HG03558 (cell line): ENCODE data around the gene PARD6G.
A peak's percentile ranks its signal among the peaks of the same experiment; 100 is the strongest.

ENCODE experiments used
- ATAC-seq: cut with Tn5 transposase; IDR thresholded peaks from one replicate; pipeline ENCODE4 v1.9.1; 2021; ENCODE audit warnings: moderate number of reproducible peaks; ENCODE audit not compliant: unreplicated experiment; ENCODE audit errors: extremely low read depth

Gene PARD6G

DNA sequence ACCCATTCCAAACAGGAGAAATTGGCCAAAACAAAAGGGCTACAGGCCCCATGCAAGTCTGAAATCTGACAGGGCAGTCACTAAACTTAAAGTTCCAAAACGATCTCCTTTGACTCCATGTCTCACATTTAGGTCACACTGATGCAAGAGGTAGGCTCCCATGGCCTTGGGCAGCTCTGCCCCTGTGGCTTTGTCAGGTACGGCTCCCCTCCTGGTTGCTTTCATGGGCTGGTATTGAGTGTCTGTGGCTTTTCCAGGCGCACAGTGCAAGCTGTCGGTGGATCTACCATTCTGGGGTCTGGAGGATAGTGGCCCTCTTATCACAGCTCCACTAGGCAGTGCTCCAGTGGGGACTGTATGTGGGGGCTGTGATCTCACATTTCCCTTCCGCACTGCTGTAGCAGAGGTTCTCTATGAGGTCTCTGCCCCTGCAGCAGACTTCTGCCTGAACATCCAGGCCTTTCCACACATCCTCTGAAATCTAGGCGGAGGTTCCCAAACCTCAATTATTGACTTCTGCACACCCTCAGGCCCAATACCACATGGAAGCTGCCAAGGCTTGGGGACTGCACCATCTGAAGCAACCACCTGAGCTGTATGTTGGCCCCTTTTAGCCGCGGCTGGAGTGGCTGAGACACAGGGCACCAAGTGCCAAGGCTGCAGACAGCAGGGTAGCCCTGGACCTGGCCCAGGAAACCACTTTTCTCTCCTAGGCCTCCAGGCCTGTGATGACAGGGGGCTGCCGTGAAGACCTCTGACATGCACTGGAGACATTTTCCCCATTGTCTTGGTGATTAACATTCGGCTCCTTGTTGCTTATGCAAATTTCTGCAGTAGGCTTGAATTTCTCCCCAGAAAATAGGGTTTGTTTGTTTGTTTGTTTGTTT lies 28.7 kb downstream of the PARD6G start:
- ATAC-seq = no peak

DNA sequence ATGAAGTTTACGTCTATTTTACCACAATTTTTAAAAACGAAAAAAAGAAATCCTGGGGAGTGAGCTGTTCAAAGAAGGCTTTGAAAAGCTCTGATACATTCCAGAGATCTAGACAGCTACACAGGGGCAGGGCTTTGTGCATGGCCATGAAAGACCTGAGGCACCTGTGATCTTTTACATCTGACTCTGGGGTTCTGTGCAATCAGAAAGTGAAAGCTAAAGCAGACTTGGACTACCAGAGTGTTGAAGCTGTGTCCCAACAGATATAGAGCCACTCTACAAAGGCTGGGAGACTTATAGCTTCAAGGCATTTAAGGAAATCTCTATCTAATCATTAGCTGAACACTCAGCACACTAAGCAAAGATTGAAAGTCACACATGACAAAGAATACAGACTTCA lies 34.1 kb downstream of the PARD6G start:
- ATAC-seq = no peak

DNA sequence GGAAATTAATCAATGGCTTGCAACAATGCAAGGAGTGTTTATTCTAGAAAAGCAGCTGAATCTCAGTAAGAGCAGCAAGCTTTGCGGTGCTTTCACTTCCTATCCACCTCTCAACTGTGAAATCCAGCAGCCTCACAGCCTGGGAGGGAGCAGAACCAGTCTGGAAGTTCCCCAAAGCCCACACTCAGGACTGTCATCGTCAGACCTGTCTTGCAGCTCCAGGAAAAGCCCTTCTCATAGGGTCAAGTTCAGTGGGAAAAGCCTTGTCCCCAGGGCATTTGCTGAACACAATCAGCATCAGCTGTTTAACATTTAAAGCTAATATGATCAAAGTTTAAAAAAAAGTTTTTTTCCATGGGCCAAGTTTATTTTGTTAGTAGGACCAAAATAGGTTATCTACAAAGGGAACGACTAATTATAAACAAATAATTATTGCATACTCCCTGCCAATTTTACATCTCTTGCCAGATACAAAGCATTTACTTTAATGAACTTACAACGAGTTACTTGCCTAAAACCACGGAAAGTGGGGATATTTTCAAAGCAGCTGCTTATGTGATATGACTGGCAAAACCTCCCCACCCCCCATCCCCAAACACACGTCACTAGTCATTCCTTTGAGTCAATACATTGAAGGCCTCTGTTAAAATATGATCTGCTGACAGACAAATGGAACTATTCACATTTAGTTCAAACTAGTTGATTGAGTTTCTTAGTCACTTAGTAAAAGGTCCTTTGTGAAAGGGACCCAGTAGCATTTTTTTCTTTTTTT lies 36.8 kb downstream of the PARD6G start:
- peak; percentile 60 for ATAC-seq

DNA sequence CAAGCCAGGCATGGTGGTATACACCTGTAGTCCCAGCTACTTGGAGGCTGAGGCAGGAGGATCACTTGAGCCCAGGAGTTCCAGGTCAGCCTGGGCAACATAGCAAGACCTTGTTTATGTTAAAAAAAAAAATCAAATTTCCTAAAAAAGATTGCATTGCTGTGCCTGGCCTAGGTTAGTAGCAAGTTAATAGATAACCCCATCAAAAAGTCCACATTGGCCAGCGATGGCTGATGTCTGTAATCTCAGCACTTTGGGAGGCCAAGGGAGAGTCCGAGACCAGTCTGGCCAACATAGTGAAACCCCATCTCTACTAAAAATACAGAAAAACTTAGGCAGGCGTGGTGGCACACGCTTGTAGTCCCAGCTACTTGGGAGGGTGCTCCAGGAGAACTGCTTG lies 38.7 kb downstream of the PARD6G start:
- no peak for ATAC-seq

DNA sequence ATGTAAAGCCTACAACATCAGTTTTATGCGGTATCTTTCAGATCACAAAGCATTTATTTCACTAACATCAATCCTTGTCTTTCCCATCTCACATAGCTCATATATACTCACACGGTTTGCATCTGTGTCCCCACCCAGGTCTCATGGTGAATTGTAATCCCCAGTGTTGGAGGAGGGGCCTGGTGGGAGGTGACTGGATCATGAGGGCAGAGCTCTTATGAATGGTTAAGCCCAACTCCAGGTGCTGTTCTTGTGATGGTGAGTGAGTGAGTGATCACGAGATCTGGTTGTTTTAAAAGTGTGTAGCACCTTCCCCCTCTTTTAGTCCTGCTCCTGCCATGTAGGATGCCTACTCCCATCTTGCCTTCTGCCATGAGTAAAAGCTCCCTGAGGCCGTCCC lies 42.0 kb downstream of the PARD6G start:
- ATAC-seq = no peak

DNA sequence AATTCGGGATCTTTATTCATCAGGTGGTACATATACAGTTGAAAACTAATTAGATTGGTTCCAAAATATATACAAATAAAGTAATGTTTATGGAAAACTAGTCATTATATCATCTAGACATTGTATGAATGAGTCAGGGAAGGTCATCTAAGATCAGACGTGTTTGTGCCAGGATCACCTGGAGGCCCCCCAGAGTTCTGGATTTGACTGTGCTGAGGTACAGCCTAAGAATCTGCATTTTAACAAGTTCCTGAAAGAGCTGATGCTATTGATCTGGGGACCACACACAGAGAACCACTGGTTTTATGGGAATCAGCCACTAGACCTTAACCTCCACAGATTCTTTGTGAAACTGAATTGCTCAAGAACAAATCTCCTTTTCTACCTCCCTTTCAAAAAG lies 43.2 kb downstream of the PARD6G start:
- ATAC-seq = no peak

DNA sequence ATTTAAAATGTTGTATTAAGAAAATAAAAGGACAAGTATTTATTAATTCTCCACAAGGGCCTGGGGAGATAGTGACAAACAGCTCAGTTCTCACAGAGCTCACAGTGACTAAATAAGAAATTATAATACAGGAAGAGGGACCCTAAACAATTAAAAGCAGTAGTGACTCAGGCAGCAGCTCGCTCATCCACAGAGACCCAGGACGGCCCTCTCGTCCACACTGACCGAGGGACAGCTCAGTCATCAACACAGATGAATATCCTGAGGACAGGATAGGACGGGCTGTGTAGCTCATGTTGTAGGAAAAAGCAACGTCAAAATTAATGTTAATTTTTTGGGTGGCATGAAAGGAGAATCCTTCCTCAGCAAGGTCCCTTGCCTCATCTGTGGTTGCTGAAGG lies 44.1 kb downstream of the PARD6G start:
- ATAC-seq = no peak

DNA sequence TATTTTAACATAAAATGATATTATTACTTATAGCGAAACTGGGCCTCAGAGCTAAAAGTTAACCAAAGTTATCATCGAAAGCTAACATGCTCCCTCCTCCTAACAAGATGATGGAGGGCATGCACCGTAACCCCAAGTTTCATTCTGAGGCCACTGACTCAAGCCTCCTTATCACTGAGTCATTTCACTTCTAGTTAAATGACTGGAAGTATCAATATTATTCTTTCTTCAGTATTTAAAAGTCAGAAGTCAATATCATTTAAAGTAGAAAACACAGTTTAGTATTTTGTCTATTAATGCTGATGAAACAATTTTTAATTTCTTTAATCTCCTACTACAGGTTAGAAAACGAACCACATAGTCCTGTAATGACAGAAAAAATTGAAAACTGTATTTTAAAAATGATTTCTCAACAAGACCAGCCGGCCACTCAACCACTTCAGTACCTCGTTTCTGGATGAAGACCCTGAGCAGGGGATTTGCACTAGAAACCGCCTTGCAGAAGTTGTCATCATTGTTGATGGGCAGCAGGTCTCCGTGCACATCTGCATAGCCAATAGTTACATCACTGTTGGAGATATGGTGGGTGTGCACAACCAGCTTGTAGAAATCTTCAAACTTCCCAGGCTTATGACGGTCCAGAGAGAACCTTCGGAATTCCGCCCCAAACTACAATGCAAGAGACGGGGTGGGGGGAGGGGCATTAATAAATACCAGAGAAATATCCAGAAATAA lies 44.9 kb downstream of the PARD6G start:
- peak; percentile 84 for ATAC-seq

DNA sequence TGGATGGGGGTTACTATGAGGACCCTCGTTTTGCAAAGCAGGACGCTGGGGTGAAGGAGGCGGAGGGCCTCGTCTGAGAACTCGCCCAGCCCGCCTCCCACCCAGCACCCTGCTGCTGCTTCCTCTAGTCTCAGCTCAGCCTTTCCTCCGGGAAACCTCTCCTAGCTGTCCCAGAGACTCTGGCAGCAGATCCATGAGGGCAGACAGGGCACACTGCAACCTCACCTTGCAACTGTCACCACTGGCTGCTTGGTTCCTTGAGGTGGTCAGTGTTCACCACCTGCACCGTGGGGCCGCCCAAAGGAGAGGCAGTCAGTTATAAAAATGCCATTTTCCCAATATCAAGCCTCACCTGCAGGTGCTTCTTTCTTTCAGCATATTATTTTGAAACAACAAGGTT lies 45.6 kb downstream of the PARD6G start:
- no peak for ATAC-seq

DNA sequence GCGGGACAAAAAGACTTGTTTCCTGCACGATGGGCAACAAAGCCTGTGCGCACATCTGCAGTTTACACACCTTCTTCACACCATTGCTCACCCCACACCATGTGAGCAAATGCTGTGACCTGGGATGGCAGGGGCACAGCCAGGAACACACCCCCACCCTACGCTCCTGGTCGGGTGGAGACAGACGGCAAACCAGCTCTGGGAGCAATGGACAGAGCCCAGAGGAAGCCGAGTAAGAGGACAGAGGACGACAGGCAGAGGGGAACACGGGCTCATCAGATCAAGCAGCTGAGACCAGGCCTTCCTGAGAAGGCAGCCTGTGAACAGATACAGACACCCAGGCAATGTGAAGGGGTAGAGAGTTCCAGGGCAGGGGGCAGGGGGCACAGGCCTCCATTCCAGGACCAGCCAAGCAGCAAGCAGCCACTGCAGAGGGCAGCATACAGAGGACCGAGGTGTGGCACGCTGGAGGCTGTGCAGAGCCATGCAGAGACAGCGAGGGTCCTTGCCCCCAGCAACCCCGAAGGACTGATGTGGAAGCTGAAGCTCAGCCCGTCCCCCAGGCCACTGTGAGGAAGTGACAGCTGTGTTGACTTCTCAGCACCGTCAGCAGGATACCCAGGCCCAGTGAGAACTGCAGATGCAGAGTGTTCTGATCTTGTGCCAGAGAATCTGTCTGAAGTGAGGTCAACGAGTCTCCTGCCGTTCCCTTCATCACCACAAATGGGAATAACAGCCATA lies 46.2 kb downstream of the PARD6G start:
- ATAC-seq = no peak

DNA sequence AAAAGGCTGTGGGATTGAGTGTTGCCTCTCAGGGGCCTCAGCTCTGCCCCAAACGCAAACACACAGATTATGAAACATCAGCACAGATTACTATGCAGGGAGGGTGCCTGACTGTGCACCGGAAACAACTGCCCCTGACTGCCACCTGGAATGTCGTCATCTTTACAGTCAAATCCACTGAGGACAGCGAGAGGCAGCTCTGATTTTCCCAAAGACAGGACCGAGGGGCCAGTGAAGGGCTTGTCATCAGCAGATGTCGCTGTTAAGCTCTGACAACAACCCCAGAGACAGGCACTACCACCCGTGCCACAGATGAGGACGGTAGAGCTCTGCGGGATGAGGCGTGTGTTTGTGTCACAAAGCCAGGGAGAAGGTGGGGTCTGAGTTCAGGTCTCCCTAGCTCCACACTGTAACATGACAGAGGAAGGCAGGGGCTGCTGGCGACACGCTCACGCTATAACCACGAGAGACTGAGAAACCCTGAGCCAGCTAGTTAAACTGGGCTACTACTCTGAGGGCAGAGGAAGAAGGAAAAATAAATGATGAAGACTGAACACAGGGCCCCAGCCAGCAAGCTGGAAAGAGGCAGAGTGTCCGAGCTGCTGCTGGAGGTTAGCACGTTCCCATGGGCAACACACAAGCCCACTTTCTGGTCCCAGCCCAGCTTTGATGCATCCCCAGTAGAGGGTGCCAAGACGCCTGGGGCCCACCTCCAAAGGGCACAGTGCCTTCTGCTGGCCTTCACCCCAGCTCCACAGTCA lies 47.0 kb downstream of the PARD6G start:
- ATAC-seq = no peak

DNA sequence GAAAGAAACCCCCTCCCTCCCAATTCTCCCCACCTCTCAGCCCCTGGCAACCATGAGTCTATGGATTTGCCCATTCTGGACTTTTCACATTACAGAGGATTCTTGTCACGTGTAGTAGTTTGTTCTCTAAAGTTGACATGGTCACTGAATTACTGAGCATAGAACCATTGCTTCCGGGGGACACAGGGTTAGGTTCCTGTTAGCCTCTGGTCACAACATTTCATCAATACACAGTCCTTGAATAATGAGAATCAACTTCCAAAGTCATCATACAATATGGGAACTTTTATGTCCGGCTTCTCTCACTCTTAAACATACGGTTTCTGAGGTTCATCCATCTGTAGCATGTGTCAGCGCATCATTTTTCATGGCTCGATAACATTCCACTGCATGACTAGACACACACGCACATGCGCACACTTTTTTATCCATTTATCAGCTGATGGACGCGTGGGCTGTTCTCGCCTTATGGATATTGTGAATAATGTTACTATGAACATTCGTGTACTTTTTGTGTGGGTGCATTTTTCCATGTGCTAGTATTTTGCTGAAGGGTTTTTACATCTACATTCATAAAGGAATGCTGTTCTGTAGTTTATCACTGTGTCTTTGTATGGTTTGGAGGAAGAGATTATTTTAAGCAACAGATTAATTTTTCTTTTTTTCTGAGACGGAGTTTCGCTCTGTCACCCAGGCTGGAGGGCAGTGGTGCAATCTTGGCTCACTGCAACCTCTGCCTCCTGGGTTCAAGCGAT lies 48.1 kb downstream of the PARD6G start:
- no peak for ATAC-seq

DNA sequence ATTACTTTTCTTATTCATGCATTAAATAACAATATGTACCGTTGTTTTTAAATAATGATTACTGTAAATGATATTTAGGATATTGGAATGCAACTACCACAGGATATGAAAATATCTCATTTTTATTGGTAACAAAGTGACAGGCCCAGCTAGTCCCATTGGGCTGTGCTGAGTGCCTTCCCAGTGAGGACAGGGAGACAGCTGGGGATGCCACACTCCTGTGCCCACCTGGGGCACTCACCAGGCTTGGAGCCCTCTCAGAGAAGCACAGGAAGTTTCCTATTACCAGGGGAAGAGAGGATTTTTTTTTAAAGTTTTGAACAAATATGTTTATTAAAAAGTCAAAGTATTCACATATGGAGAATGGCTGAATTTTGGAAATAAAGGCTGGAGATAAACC lies 48.9 kb downstream of the PARD6G start:
- no peak for ATAC-seq

DNA sequence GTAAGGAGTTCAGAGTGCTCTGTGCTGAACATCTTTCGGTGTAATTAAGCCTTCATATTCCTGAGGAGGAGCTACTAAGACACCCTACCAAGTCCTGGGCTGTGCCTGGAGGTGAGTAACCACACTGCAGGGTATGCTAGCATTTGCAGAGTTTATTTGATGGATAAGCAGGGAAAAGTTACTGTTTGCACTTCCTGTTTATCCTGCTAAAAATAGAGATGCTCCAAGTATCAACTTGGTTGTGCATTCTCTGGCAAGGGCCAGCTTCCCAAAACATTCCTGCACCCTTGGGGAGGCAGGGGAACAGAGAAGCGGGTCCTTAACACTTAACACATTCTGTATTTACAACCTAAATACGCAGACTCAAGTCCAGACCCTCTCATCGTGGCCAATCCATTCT lies 49.8 kb downstream of the PARD6G start:
- ATAC-seq = no peak

DNA sequence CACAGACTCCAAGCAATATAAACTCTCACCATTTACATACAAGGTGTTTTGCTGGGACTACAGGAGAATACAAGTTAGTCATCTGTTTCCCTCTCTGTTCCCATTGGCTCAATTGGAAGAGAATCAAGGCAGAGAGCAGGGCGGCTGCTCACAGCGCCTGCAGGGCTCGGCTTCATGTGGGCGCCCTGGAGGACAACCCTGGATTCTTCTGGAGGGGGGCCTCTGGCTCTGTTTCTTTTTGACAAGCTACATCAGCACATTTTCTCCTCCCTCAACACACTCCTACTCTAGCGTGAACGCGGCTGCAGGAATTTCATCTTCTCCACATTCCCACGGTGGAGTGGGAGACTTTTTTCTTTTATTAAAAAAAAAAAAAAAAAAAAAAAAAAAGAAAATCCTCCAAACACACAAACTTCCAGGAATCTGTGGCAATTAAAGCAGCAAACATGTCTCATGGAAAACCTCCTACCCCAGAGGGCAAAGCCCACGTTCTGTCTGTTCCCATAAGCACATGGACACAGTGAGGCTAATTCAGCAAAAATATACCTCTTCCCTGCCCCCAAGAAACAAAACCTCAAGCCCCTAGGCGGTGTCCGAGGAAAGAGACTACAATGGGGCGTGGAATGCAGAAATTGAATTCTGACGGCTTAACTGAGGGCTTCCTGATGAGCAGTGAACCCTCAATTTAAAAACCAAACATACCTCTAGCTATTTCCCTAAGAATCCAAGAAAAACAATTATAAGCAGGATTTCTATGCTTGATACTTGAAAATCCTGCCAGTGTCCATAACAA lies 50.6 kb downstream of the PARD6G start:
- ATAC-seq = no peak

DNA sequence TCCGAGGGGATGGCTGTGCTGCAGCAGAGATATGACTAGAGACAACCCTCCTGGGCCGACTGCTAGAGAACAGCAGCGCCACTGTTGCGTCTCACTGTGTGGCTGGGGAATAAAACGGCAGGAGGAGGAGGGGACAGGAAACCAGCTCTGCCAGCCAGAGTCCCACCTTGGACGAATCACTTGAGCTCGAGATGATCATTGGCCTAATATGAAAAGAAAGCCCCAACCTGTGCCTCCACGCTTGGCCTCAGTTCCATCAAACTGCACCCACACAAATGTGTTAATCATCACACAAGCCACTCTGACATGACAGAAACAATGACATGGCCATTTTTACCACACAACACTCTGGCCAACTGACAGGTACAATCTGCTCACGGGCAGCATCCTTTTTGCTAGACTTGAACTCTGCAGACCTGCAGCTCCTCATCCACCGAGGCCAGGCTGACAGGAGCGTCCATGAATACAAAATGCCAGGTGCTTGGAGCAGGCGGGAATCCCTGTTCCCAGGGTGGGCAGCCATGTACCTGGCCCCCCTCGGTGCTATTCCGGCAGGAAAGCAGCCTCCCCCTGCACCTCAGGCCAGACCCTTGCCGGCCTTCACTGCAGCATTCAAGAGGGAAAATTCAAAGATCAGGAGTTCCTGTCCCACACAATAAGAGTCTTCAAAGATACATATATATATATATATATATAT lies 52.3 kb downstream of the PARD6G start:
- no peak for ATAC-seq

DNA sequence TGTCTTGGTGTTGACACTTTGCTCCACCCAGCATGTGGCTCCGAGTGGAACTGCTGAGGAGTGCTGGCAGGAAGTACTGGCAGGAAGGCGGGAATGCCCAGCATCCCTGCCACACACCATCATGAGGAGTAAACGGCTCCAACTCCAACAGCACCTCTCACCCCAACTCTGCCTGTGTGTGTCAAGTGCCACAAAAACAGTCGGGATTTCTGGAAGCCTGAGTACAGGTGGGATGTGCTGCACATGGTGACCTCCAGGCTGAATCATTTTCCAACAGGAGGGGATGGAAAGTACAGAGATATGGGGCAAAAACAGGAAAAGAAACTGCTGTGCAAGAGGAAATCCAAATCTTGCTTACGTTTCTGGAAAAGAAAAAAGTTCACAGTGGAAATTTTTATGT lies 53.6 kb downstream of the PARD6G start:
- ATAC-seq = no peak
